Neural cell (in vitro differentiated cells): ENCODE results near the gene BIRC2.

ENCODE experiments used
- CTCF ChIP-seq: fragments of 450-650 bp; IDR thresholded peaks from 2 replicates; pipeline ENCODE4 v1.5.1; 2014; ENCODE audit warnings: antibody characterized with exemption, mild to moderate bottlenecking, moderate library complexity; ENCODE audit not compliant: poor library complexity, severe bottlenecking
- REST ChIP-seq: IDR thresholded peaks from 2 replicates; pipeline ENCODE4 v1.6.1; 2012; ENCODE audit warnings: borderline replicate concordance

GRCh38 chr11:102375720-102376399 lies 28.8 kb downstream of the BIRC2 start:
- TF ChIP-seq CTCF (no peak), REST (no peak)
